Ishikawa (cell line): Measurements from ENCODE around the gene CLECL1.

Experiments used
- CEBPB ChIP-seq: IDR thresholded peaks from 2 replicates; pipeline ENCODE4 v1.6.1; 2012
- CREB1 ChIP-seq: IDR thresholded peaks from 2 replicates; pipeline ENCODE4 v1.6.1; 2012; ENCODE audit warnings: low read depth
- EGR1 ChIP-seq: IDR thresholded peaks from 2 replicates; pipeline ENCODE4 v1.6.1; 2012
- EP300 ChIP-seq: IDR thresholded peaks from 2 replicates; pipeline ENCODE4 v1.6.1; 2012; ENCODE audit warnings: borderline replicate concordance
- FOXM1 ChIP-seq: IDR thresholded peaks from 2 replicates; pipeline ENCODE4 v1.6.1; 2012; ENCODE audit warnings: low read depth, borderline replicate concordance
- MAX ChIP-seq: IDR thresholded peaks from 2 replicates; pipeline ENCODE4 v1.6.1; 2012
- NFIC ChIP-seq: IDR thresholded peaks from 2 replicates; pipeline ENCODE4 v1.6.1; 2012
- RAD21 ChIP-seq: IDR thresholded peaks from 2 replicates; pipeline ENCODE4 v1.6.1; 2012; ENCODE audit warnings: low read depth
- REST ChIP-seq: IDR thresholded peaks from 2 replicates; pipeline ENCODE4 v1.6.1; 2012; ENCODE audit warnings: low read depth, mild to moderate bottlenecking
- TAF1 ChIP-seq: IDR thresholded peaks from 2 replicates; pipeline ENCODE4 v1.6.1; 2012; ENCODE audit warnings: low read depth, mild to moderate bottlenecking
- TCF12 ChIP-seq: IDR thresholded peaks from 2 replicates; pipeline ENCODE4 v1.6.1; 2012; ENCODE audit warnings: low read depth
- TEAD4 ChIP-seq: IDR thresholded peaks from 2 replicates; pipeline ENCODE4 v1.6.1; 2012
- USF1 ChIP-seq: IDR thresholded peaks from 2 replicates; pipeline ENCODE4 v1.6.1; 2012
- YY1 ChIP-seq: IDR thresholded peaks from 2 replicates; pipeline ENCODE4 v1.6.1; 2012; ENCODE audit warnings: low read depth
- ZBTB7A ChIP-seq: IDR thresholded peaks from 2 replicates; pipeline ENCODE4 v1.6.1; 2012; ENCODE audit warnings: low read depth

Gene CLECL1

GRCh38 chr12:9732921-9733461, at the start of gene CLECL1:
TSS of gene CLECL1 (minus strand) at chr12:9733097.
- TF ChIP-seq EGR1 = no peak
- TF ChIP-seq MAX = no peak
- no peak for TF ChIP-seq ZBTB7A
- no peak for TF ChIP-seq RAD21
- no peak for TF ChIP-seq YY1
- no peak for TF ChIP-seq USF1
- no peak for TF ChIP-seq FOXM1
- TF ChIP-seq CREB1 = no peak
- no peak for TF ChIP-seq EP300
- no peak for TF ChIP-seq TEAD4
- no peak for TF ChIP-seq REST
- TF ChIP-seq NFIC = no peak
- no peak for TF ChIP-seq CEBPB
- TF ChIP-seq TCF12 = no peak
- TF ChIP-seq TAF1 = no peak

- no peak for TF ChIP-seq TEAD4
- no peak for TF ChIP-seq TCF12
- no peak for TF ChIP-seq ZBTB7A
- TF ChIP-seq TAF1 = no peak
- no peak for TF ChIP-seq CREB1
- TF ChIP-seq YY1 = no peak
- TF ChIP-seq CEBPB = no peak
- TF ChIP-seq USF1 = no peak
- TF ChIP-seq RAD21 = no peak
- no peak for TF ChIP-seq REST
- TF ChIP-seq NFIC = no peak
- no peak for TF ChIP-seq MAX
- no peak for TF ChIP-seq EP300
- TF ChIP-seq FOXM1 = no peak
- no peak for TF ChIP-seq EGR1
Observed at GRCh38 chr12:9781360-9781759, 48.5 kb upstream of the CLECL1 start.

- TF ChIP-seq NFIC (no peak), YY1 (no peak), TAF1 (no peak), CEBPB (no peak), TCF12 (no peak), FOXM1 (no peak), EGR1 (no peak), ZBTB7A (no peak), REST (no peak), TEAD4 (no peak), RAD21 (no peak)
Observed at GRCh38 chr12:9779209-9779608, 46.3 kb upstream of the CLECL1 start.

- TF ChIP-seq NFIC (no peak), FOXM1 (no peak), REST (no peak), ZBTB7A (no peak), TCF12 (no peak), RAD21 (no peak)
Observed at GRCh38 chr12:9776781-9777180, 43.9 kb upstream of the CLECL1 start.
